ENCODE data around the gene WNT2.
"Not testable (repeated sequence)": the region's sequence is repeated elsewhere in the genome, so short reads cannot be mapped to it uniquely, and the experiment has no call there.

The WNT2 gene

GRCh38 chr7:117251687-117252086 lies 71.2 kb downstream of the WNT2 start:
- DNase-seq = no peak

GRCh38 chr7:117250801-117251200 lies 72.1 kb downstream of the WNT2 start:
- DNase-seq = no peak

GRCh38 chr7:117250245-117250644 lies 72.6 kb downstream of the WNT2 start:
- DNase-seq = no peak

GRCh38 chr7:117249696-117250095 lies 73.2 kb downstream of the WNT2 start:
- DNase-seq = no peak

GRCh38 chr7:117248829-117249228 lies 74.0 kb downstream of the WNT2 start:
- DNase-seq = no peak

GRCh38 chr7:117247809-117248208 lies 75.0 kb downstream of the WNT2 start:
- DNase-seq = no peak

- not testable (repeated sequence) for DNase-seq
These were observed 77.2 kb downstream of the WNT2 start for GRCh38 chr7:117245703-117246102.

- DNase-seq = no peak
These were observed 79.5 kb downstream of the WNT2 start for GRCh38 chr7:117243390-117243789.

- DNase-seq = no peak
These were observed 81.8 kb downstream of the WNT2 start for GRCh38 chr7:117241088-117241487.

GRCh38 chr7:117238937-117239336 lies 83.9 kb downstream of the WNT2 start:
- no peak for DNase-seq

- no peak for DNase-seq
These were observed 84.4 kb downstream of the WNT2 start for GRCh38 chr7:117238472-117238871.

GRCh38 chr7:117237646-117238045 lies 85.2 kb downstream of the WNT2 start:
- DNase-seq = no peak

GRCh38 chr7:117231047-117231359 lies 91.9 kb downstream of the WNT2 start:
- DNase-seq = no peak

GRCh38 chr7:117230276-117231046 lies 92.4 kb downstream of the WNT2 start:
- no peak for DNase-seq

GRCh38 chr7:117229350-117229749 lies 93.5 kb downstream of the WNT2 start:
- DNase-seq = no peak

GRCh38 chr7:117227091-117227490 lies 95.8 kb downstream of the WNT2 start:
- DNase-seq = no peak

- no peak for DNase-seq
These were observed 97.3 kb downstream of the WNT2 start for GRCh38 chr7:117225536-117225935.

Data from activated effector memory CD4-positive, alpha-beta T cell treated with Interleukin-2 at 50 U/mL for 16 hours (primary cell).